ENCODE measurements around the gene NNT. TPM values are rescaled to one million over a fixed set of nuclear protein-coding genes. Genes with fewer than 3 reads are reported as not detected.
A peak's percentile ranks its signal among the peaks of the same experiment; 100 is the strongest.
"Not testable (repeated sequence)": the region's sequence is repeated elsewhere in the genome, so short reads cannot be mapped to it uniquely, and the experiment has no call there.

Gene NNT
- total RNA-seq, 2 donors from 2014 or later = 25.1 to 30.1 TPM

GRCh38 chr5:43691893-43692292 is 88.9 kb downstream of the NNT start:
- no peaks in the 10 kb centered on the region for H3K36me3 ChIP-seq (replicated peaks in 1 of 2; ENCODE audit: insufficient read depth in 1 of 2, low read depth in 2 of 2)
- intact Hi-C loops (cut with DNase I) = no loop called here
- no peak overlapping the region for H3K27ac ChIP-seq
- H3K9me3 ChIP-seq = no peaks in the 10 kb centered on the region
- DNase-seq = no peak
- H3K4me1 ChIP-seq = no peaks in the 10 kb centered on the region
- WGBS, 2 donors = 86% methylated on average over 1 of the region's 1 CpG
- H3K4me3 ChIP-seq = no peak overlapping the region
- no peak for ATAC-seq
- H3K27me3 ChIP-seq = no peaks in the 10 kb centered on the region
- TF ChIP-seq CTCF (IDR thresholded peaks at IDR 0.05) (no peak), POLR2A (IDR thresholded peaks at IDR 0.05) (no peak)

- no peak overlapping the region for H3K27ac ChIP-seq
- H3K36me3 ChIP-seq (replicated peaks in 1 of 2; ENCODE audit: insufficient read depth in 1 of 2, low read depth in 2 of 2) = no peaks in the 10 kb centered on the region
- DNase-seq = no peak
- no peaks in the 10 kb centered on the region for H3K27me3 ChIP-seq
- no peak for ATAC-seq
- H3K4me1 ChIP-seq = no peaks in the 10 kb centered on the region
- no peak overlapping the region for H3K4me3 ChIP-seq
- H3K9me3 ChIP-seq = no peaks in the 10 kb centered on the region
- intact Hi-C loops (cut with DNase I) = no loop called here
- no peak for TF ChIP-seq CTCF (IDR thresholded peaks at IDR 0.05)
- no peak for TF ChIP-seq POLR2A (IDR thresholded peaks at IDR 0.05)
These were observed 90.4 kb downstream of the NNT start for GRCh38 chr5:43693411-43693810.

GRCh38 chr5:43694027-43694426 is 91.0 kb downstream of the NNT start:
- Histone ChIP-seq H3K27ac (no peak overlapping the region), H3K9me3 (no peaks in the 10 kb centered on the region), H3K4me3 (no peak overlapping the region), H3K4me1 (no peaks in the 10 kb centered on the region), H3K36me3 (replicated peaks in 1 of 2; ENCODE audit: insufficient read depth in 1 of 2, low read depth in 2 of 2) (no peaks in the 10 kb centered on the region), H3K27me3 (no peaks in the 10 kb centered on the region)
- intact Hi-C loops (cut with DNase I) = no loop called here
- TF ChIP-seq CTCF (IDR thresholded peaks at IDR 0.05) (no peak), POLR2A (IDR thresholded peaks at IDR 0.05) (no peak)
- 90 to 100% methylated on average over 1 of the region's 1 CpG for WGBS, 2 donors
- DNase-seq = no peak
- ATAC-seq = no peak

- H3K9me3 ChIP-seq; intact Hi-C loops (cut with DNase I); H3K36me3 ChIP-seq (replicated peaks in 1 of 2; ENCODE audit: insufficient read depth in 1 of 2, low read depth in 2 of 2); H3K4me3 ChIP-seq; H3K27me3 ChIP-seq; H3K27ac ChIP-seq; ATAC-seq; DNase-seq: not testable (repeated sequence)
- WGBS, 2 donors = 100% methylated on average over 1 to 2 of the region's 2 CpGs
- H3K4me1 ChIP-seq = peaks cover 21% of the 10 kb centered on the region
These were observed 93.5 kb downstream of the NNT start for GRCh38 chr5:43696444-43696843.

- Histone ChIP-seq H3K4me1 (peaks cover 37% of the 10 kb centered on the region), H3K4me3 (no peak overlapping the region), H3K27ac (peak overlapping the region in 2 of 4 donors; percentile 17 to 27), H3K27me3 (no peaks in the 10 kb centered on the region), H3K9me3 (no peaks in the 10 kb centered on the region), H3K36me3 (replicated peaks in 1 of 2; ENCODE audit: insufficient read depth in 1 of 2, low read depth in 2 of 2) (no peaks in the 10 kb centered on the region)
- no peak for TF ChIP-seq CTCF (IDR thresholded peaks at IDR 0.05)
- TF ChIP-seq POLR2A (IDR thresholded peaks at IDR 0.05) = no peak
- DNase-seq (peak in 3 of 4 donors; percentile 24 to 59 (median 37)), ATAC-seq (peak; percentile 73)
- WGBS, 2 donors = 26 to 45% methylated on average over 1 of the region's 1 CpG
- intact Hi-C loops (cut with DNase I) = no loop called here
These were observed 96.9 kb downstream of the NNT start for GRCh38 chr5:43699910-43700309.
